ENCODE measurements around the gene MEGF6. TPM values are rescaled to one million over a fixed set of nuclear protein-coding genes. Genes with fewer than 3 reads are reported as not detected.

The MEGF6 gene
- total and polyA plus RNA-seq, 2 donors, result 9.6 to 35.2 TPM

DNA sequence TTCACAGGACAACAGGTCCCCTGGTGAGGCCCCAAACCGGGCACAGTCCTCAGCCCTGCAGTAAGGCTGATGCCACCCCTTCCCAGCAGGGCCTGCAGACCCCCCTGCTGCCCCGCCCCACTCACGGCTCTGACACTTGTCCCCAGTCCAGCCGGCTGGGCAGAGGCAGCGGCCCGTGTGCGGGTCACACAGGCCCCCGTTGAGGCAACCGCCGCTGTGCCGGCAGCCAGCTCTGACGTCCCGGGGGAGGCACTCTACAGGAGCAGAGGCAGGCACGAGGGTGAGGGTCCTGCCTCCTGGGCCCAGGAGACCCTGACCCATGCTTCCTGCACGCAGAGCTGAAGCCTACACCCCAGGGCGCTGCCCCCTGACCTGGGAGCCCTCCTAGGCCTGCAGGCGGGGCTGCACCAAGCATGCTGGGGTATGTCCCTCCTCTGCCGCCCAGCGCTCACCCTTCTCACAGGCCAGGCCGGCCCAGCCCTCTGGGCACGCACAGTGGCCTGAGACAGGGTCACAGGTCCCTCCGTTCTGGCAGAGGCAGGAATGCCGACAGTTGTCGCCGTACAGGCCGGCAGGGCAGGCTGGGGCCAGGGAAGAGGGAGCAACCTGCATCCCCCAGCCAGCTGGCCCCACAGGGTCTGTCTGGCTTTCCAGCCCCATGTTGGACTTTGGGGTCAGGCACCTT lies 112.9 kb downstream of the MEGF6 start:
- DNase-seq (ENCODE audit: low read depth in 6 of 9, low spot score in 9 of 9), result no peak
- Histone ChIP-seq H3K4me1 (ENCODE audit: control insufficient read depth in 2 of 2, insufficient read depth in 2 of 2, low read length in 2 of 2) (no peaks in the 10 kb centered on the region), H3K27ac (ENCODE audit: low read depth in 1 of 2, low read length in 1 of 2) (no peak overlapping the region), H3K4me3 (ENCODE audit: low read length in 2 of 2) (no peak overlapping the region), H3K9me3 (ENCODE audit: control insufficient read depth in 2 of 2, insufficient read depth in 1 of 2, low read length in 1 of 2) (no peaks in the 10 kb centered on the region), H3K27me3 (ENCODE audit: control insufficient read depth in 2 of 2, insufficient read depth in 1 of 2, low read length in 1 of 2) (no peaks in the 10 kb centered on the region), H3K36me3 (ENCODE audit: control insufficient read depth in 2 of 2, insufficient read depth in 2 of 2, low read length in 1 of 2) (no peaks in the 10 kb centered on the region)
- WGBS, result 97% methylated on average over 26 of the region's 26 CpGs

DNA sequence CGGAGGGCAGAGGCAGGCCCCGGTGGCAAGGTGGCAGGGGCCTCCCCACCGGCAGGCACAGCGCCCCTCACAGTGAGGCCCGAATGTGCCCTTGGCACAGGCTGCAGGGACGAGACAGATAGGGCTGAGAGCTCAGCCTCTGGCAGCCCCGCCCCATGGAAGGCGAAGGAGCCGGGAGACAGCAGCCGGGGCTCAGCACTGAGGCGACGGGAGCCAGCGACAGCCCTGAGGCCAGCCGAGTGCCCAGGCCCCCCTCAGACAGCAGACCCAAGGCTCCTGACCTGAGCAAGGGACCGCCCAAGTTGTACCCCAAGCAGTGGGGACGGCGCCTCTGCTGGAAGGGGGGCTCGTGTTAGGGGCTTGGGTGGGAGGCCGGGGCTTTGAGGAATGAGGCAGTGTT lies 113.8 kb downstream of the MEGF6 start:
- DNase-seq (ENCODE audit: low read depth in 6 of 9, low spot score in 9 of 9), result no peak
- WGBS, result 97% methylated on average over 19 of the region's 19 CpGs
- no peak overlapping the region for H3K27ac ChIP-seq (ENCODE audit: low read depth in 1 of 2, low read length in 1 of 2)
- no peak overlapping the region for H3K4me3 ChIP-seq (ENCODE audit: low read length in 2 of 2)
- no peaks in the 10 kb centered on the region for H3K4me1 ChIP-seq (ENCODE audit: control insufficient read depth in 2 of 2, insufficient read depth in 2 of 2, low read length in 2 of 2)
- H3K27me3 ChIP-seq (ENCODE audit: control insufficient read depth in 2 of 2, insufficient read depth in 1 of 2, low read length in 1 of 2), result no peaks in the 10 kb centered on the region
- no peaks in the 10 kb centered on the region for H3K36me3 ChIP-seq (ENCODE audit: control insufficient read depth in 2 of 2, insufficient read depth in 2 of 2, low read length in 1 of 2)
- H3K9me3 ChIP-seq (ENCODE audit: control insufficient read depth in 2 of 2, insufficient read depth in 1 of 2, low read length in 1 of 2), result no peaks in the 10 kb centered on the region

DNA sequence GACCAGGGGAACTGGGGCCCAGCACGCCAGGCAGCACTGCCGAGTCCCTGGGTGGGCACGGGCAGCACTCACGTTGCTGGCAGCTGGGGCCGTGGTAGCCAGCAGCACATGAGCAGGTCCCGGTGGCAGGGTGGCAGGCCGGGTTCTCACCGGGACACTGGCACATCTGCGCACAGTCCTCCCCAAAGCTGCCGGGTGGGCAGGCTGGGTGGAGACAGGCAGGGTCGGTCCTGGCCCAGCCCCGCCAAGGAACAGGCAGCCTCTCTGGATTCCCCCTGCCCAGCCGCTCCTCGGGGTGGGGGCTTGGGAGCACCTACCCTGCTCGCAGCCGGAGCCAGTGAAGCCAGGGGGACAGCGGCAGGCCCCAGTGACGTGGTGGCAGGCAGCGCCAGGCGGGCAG lies 114.4 kb downstream of the MEGF6 start:
- no peak overlapping the region for H3K27ac ChIP-seq (ENCODE audit: low read depth in 1 of 2, low read length in 1 of 2)
- no peaks in the 10 kb centered on the region for H3K9me3 ChIP-seq (ENCODE audit: control insufficient read depth in 2 of 2, insufficient read depth in 1 of 2, low read length in 1 of 2)
- no peaks in the 10 kb centered on the region for H3K4me1 ChIP-seq (ENCODE audit: control insufficient read depth in 2 of 2, insufficient read depth in 2 of 2, low read length in 2 of 2)
- no peaks in the 10 kb centered on the region for H3K36me3 ChIP-seq (ENCODE audit: control insufficient read depth in 2 of 2, insufficient read depth in 2 of 2, low read length in 1 of 2)
- H3K4me3 ChIP-seq (ENCODE audit: low read length in 2 of 2), result no peak overlapping the region
- H3K27me3 ChIP-seq (ENCODE audit: control insufficient read depth in 2 of 2, insufficient read depth in 1 of 2, low read length in 1 of 2), result no peaks in the 10 kb centered on the region
- WGBS, result 97% methylated on average over 20 of the region's 20 CpGs
- DNase-seq (ENCODE audit: low read depth in 6 of 9, low spot score in 9 of 9), result no peak

DNA sequence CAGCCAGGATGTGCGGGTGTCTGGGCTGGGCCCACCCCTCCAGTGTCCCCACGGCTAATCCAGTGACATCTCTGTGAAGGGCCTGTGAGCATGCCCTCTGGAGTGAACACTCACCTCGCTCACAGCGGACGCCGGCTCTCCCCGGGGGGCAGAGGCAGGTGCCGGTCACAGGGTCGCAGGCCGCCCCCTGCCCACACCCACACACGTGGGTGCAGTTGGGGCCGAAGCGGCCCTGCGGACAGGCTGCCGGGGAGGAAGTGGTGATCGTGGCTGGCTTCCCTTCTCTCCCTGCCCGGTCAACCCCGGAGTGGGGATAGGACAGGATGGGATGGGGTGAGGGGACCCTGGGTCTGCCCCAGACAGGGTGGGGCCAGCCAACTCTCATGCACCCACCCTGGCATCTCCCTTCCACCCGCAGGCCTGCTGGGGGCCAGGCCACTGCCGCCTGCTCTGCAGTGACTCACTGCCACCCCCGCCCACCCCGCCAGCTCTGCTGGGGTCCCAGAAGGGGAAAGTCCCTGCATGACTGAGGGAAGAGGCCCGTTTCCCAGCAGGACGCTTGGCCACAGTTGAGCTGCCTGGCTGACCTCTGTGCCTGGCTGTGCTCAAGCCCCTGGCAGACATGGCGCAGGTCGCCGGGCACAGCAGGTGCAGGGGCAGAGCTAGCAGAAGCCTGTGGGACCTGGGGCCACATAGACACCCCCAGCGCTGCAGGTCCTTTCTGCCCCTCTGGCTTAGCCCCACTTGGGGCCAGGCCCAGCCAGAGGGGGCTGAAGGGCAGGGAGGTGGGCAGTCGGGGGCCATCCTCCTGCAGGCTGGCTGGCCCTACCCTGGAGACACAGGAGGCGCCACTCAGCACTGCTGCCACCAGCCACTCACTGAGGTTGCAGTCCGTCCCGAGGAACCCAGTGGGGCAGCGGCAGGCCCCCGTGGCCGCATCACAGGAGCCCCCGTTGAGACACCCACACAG lies 115.2 kb downstream of the MEGF6 start:
- no peak for DNase-seq (ENCODE audit: low read depth in 6 of 9, low spot score in 9 of 9)
- Histone ChIP-seq H3K9me3 (ENCODE audit: control insufficient read depth in 2 of 2, insufficient read depth in 1 of 2, low read length in 1 of 2) (no peaks in the 10 kb centered on the region), H3K4me3 (ENCODE audit: low read length in 2 of 2) (no peak overlapping the region), H3K27me3 (ENCODE audit: control insufficient read depth in 2 of 2, insufficient read depth in 1 of 2, low read length in 1 of 2) (no peaks in the 10 kb centered on the region), H3K4me1 (ENCODE audit: control insufficient read depth in 2 of 2, insufficient read depth in 2 of 2, low read length in 2 of 2) (peaks cover 0 to 3% of the 10 kb centered on the region in 2 donors), H3K36me3 (ENCODE audit: control insufficient read depth in 2 of 2, insufficient read depth in 2 of 2, low read length in 1 of 2) (no peaks in the 10 kb centered on the region), H3K27ac (ENCODE audit: low read depth in 1 of 2, low read length in 1 of 2) (no peak overlapping the region)
- 95% methylated on average over 36 of the region's 36 CpGs for WGBS

DNA sequence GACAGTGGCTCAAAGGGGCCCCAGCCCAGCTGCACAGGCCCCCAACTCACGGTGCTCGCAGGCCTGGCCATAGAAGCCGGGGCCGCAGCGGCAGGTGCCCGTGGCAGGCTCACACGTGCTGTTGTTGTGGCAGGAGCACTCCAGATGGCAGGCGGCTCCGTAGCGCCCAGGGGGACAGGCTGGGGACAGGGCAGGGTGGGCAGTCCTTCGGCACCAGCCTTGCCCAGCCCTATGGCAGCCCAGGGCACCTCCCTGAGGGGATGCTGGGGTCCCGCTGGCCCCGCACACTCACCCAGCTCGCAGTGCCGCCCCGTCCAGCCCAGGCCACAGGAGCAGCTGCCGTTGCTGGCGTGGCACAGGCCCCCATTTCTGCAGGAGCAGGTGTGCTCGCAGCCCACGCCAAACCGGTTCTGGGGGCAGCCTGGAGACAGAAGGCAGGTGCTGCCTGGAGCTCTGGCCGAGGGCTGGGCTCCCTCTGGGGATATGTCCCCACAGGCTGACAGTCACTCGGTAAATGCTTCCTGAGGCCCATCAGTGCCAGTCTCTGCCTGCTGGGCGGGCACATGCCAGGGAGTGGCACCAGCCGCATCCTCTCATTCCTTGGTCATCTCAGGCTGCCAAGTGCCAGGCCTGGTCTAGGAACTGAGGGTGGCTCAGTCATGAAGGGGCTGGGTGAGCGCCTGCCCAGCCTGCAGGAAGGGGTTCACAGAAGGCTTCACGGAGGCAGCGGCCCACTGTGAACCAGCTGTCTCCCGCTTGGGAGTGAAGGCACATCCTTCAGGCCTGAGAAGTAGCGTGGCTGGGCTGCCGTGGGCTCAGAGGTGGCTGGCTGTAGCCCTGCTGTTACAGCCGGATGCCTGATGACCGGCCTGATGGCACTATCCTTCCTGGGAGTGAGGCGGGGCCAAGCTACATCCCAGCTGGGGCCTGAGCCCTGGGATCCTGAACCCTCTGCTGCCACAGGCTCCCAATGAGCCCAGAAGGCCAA lies 116.7 kb downstream of the MEGF6 start:
- Histone ChIP-seq H3K36me3 (ENCODE audit: control insufficient read depth in 2 of 2, insufficient read depth in 2 of 2, low read length in 1 of 2) (no peaks in the 10 kb centered on the region), H3K4me3 (ENCODE audit: low read length in 2 of 2) (no peak overlapping the region), H3K27ac (ENCODE audit: low read depth in 1 of 2, low read length in 1 of 2) (no peak overlapping the region), H3K9me3 (ENCODE audit: control insufficient read depth in 2 of 2, insufficient read depth in 1 of 2, low read length in 1 of 2) (peaks cover 0 to 2% of the 10 kb centered on the region in 2 donors), H3K4me1 (ENCODE audit: control insufficient read depth in 2 of 2, insufficient read depth in 2 of 2, low read length in 2 of 2) (peaks cover 0 to 3% of the 10 kb centered on the region in 2 donors), H3K27me3 (ENCODE audit: control insufficient read depth in 2 of 2, insufficient read depth in 1 of 2, low read length in 1 of 2) (no peaks in the 10 kb centered on the region)
- no peak for DNase-seq (ENCODE audit: low read depth in 6 of 9, low spot score in 9 of 9)
- 90% methylated on average over 34 of the region's 34 CpGs for WGBS

DNA sequence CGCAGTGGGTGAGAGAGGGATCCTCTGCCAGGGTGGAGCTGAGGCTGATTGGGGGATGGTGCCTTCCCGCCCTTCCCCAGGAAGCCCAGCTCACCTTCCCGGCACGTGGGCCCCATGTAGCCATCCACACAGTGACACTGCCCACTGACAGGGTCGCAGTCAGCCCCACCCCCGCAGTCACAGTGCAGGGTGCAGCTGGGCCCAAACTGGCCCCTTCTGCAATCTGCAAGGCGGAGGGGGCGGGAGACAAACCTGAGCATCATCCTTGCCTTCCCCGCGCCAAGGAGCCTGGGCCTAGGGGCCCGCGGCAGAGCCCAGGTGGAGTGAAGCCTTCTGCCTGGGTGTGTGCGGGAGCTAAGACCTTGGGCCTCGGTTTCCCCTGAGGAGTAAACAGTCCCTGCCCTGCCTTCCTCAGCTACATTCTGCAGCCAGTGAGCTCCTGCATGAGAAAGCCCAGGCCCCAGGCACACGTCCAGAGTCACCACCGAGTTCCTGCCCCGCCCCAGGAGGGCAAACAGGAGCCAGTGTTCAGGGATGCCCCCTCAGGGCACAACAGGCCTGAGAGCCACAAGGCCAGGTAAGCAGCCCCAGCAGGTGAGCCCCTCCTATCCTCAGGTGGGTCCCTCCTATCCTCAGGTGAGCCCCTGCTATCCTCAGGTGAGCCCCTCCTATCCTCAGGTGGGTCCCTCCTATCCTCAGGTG lies 118.6 kb downstream of the MEGF6 start:
- H3K36me3 ChIP-seq (ENCODE audit: control insufficient read depth in 2 of 2, insufficient read depth in 2 of 2, low read length in 1 of 2), result no peaks in the 10 kb centered on the region
- H3K4me3 ChIP-seq (ENCODE audit: low read length in 2 of 2), result no peak overlapping the region
- DNase-seq (ENCODE audit: low read depth in 6 of 9, low spot score in 9 of 9), result no peak
- no peaks in the 10 kb centered on the region for H3K27me3 ChIP-seq (ENCODE audit: control insufficient read depth in 2 of 2, insufficient read depth in 1 of 2, low read length in 1 of 2)
- peaks cover 0 to 14% of the 10 kb centered on the region in 2 donors for H3K9me3 ChIP-seq (ENCODE audit: control insufficient read depth in 2 of 2, insufficient read depth in 1 of 2, low read length in 1 of 2)
- H3K4me1 ChIP-seq (ENCODE audit: control insufficient read depth in 2 of 2, insufficient read depth in 2 of 2, low read length in 2 of 2), result peaks cover 0 to 3% of the 10 kb centered on the region in 2 donors
- 97% methylated on average over 17 of the region's 17 CpGs for WGBS
- no peak overlapping the region for H3K27ac ChIP-seq (ENCODE audit: low read depth in 1 of 2, low read length in 1 of 2)

DNA sequence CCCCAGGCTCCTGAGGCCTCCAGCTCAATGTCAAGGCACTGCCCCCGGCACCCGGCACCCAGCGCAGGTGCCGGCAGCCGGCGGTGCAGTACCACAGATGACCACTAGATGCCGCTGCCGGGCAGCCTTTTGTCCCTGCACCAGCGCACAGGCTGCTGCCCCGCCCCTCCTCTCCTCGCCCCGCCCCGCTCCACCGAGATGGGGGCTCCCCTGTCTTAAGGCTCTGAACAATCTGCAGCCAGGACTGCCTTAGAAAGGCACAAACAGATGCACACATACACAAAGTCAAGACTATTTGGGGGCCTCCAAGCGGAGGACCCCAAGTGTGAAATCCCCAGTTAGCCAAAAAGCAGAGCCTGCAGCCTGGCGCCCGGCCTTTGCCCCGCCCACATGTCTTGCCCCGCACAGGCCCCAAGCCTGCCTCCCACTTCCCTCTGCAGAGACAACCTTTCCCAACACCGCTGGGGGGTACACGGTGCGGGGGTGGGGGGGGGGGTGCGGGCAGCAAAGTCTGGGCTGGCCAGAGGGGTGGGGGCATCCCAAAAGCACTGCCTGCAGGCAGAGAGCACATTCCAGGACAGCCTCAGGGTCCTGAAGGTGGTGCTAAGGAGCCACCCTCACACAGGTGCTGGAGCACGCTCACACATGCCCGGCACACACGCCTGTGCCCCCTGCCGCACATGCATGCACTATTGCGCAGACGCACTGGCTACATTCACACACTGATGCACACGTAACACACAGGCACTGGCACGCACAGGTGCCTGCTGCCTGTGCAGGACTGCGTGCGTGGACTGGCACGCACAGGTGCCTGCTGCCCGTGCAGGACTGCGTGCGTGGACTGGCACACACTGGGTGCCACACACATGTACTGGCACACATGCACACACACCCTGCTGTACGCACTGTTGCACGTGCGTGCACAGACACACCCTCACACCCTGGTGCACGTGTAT lies 119.7 kb downstream of the MEGF6 start:
- Histone ChIP-seq H3K27me3 (ENCODE audit: control insufficient read depth in 2 of 2, insufficient read depth in 1 of 2, low read length in 1 of 2) (no peaks in the 10 kb centered on the region), H3K27ac (ENCODE audit: low read depth in 1 of 2, low read length in 1 of 2) (no peak overlapping the region), H3K36me3 (ENCODE audit: control insufficient read depth in 2 of 2, insufficient read depth in 2 of 2, low read length in 1 of 2) (no peaks in the 10 kb centered on the region), H3K4me1 (ENCODE audit: control insufficient read depth in 2 of 2, insufficient read depth in 2 of 2, low read length in 2 of 2) (peaks cover 0 to 3% of the 10 kb centered on the region in 2 donors), H3K9me3 (ENCODE audit: control insufficient read depth in 2 of 2, insufficient read depth in 1 of 2, low read length in 1 of 2) (peaks cover 0 to 14% of the 10 kb centered on the region in 2 donors), H3K4me3 (ENCODE audit: low read length in 2 of 2) (peak overlapping the region in 1 of 2 donors; percentile 38)
- WGBS, result 42% methylated on average over 41 of the region's 41 CpGs
- peak; percentile 31 to 85 (median 75) for DNase-seq (ENCODE audit: low read depth in 6 of 9, low spot score in 9 of 9)

Data from thymus (tissue), 11 donors.